H7 (cell line): Measurements from ENCODE around the gene KCNH8. TPM values are rescaled to one million over a fixed set of nuclear protein-coding genes. Genes with fewer than 3 reads are reported as not detected.
"Not testable (repeated sequence)": the region's sequence is repeated elsewhere in the genome, so short reads cannot be mapped to it uniquely, and the experiment has no call there.

Experiments
- DNase-seq: peaks from one replicate; pipeline ENCODE4 v3.0.0; 2012
- H3K27me3 ChIP-seq: 2 replicates; pipeline ENCODE4 v1.6.0; 2011; ENCODE audit warnings: mild to moderate bottlenecking, low read length; ENCODE audit not compliant: control insufficient read depth, insufficient read depth
- H3K36me3 ChIP-seq: replicated peaks from 2 replicates; pipeline ENCODE4 v1.5.1; 2011; ENCODE audit warnings: low read length; ENCODE audit not compliant: control insufficient read depth, insufficient read depth
- H3K4me3 ChIP-seq: 2 replicates; pipeline ENCODE4 v1.5.1; 2011; ENCODE audit warnings: low read depth, mild to moderate bottlenecking, control low read depth, low read length, moderate library complexity; ENCODE audit not compliant: insufficient read depth
- total RNA-seq: library from RNA; depleted of rRNA; stranded (reverse); fragments of >200 nt; shearing (Covaris generic); gene quantifications from 2 replicates; pipeline ENCODE4 v1.2.3, GENCODE V29; 2014

Gene KCNH8
- total RNA-seq, 1 experiment from 2014 or later = 0.55 TPM

- Histone ChIP-seq H3K4me3 (no peak overlapping the region), H3K27me3 (no peaks in the 10 kb centered on the region), H3K36me3 (no peaks in the 10 kb centered on the region)
- no peak for DNase-seq
Observed at GRCh38 chr3:19213603-19214220, 65.4 kb downstream of the KCNH8 start.

GRCh38 chr3:19215427-19215826 is 67.1 kb downstream of the KCNH8 start:
- no peak overlapping the region for H3K4me3 ChIP-seq
- no peaks in the 10 kb centered on the region for H3K27me3 ChIP-seq
- DNase-seq = no peak
- H3K36me3 ChIP-seq = no peaks in the 10 kb centered on the region

- no peaks in the 10 kb centered on the region for H3K27me3 ChIP-seq
- H3K36me3 ChIP-seq = no peaks in the 10 kb centered on the region
Observed at GRCh38 chr3:19216669-19217337, 68.5 kb downstream of the KCNH8 start.

GRCh38 chr3:19220311-19220710 is 72.0 kb downstream of the KCNH8 start:
- H3K36me3 ChIP-seq = no peaks in the 10 kb centered on the region
- DNase-seq = no peak
- no peaks in the 10 kb centered on the region for H3K27me3 ChIP-seq
- no peak overlapping the region for H3K4me3 ChIP-seq

More at GRCh38 chr3:19216669-19217337, 68.5 kb downstream of the KCNH8 start:
- no peak overlapping the region for H3K4me3 ChIP-seq
- no peak for DNase-seq

GRCh38 chr3:19221081-19221480 is 72.8 kb downstream of the KCNH8 start:
- no peak for DNase-seq
- Histone ChIP-seq H3K27me3 (no peaks in the 10 kb centered on the region), H3K4me3 (no peak overlapping the region), H3K36me3 (no peaks in the 10 kb centered on the region)

- DNase-seq = no peak
- H3K4me3 ChIP-seq = no peak overlapping the region
- H3K36me3 ChIP-seq = no peaks in the 10 kb centered on the region
- H3K27me3 ChIP-seq = no peaks in the 10 kb centered on the region
Observed at GRCh38 chr3:19226479-19226878, 78.2 kb downstream of the KCNH8 start.

GRCh38 chr3:19228167-19228566 is 79.9 kb downstream of the KCNH8 start:
- H3K4me3 ChIP-seq = no peak overlapping the region
- no peaks in the 10 kb centered on the region for H3K27me3 ChIP-seq
- no peak for DNase-seq
- no peaks in the 10 kb centered on the region for H3K36me3 ChIP-seq

- DNase-seq = no peak
- H3K36me3 ChIP-seq = no peaks in the 10 kb centered on the region
- no peaks in the 10 kb centered on the region for H3K27me3 ChIP-seq
- H3K4me3 ChIP-seq = no peak overlapping the region
Observed at GRCh38 chr3:19229086-19229485, 80.8 kb downstream of the KCNH8 start.

GRCh38 chr3:19229881-19230280 is 81.6 kb downstream of the KCNH8 start:
- not testable (repeated sequence) for DNase-seq, H3K27me3 ChIP-seq, H3K36me3 ChIP-seq, H3K4me3 ChIP-seq

- Histone ChIP-seq H3K4me3 (no peak overlapping the region), H3K36me3 (no peaks in the 10 kb centered on the region), H3K27me3 (no peaks in the 10 kb centered on the region)
- DNase-seq = no peak
Observed at GRCh38 chr3:19231792-19232461, 83.6 kb downstream of the KCNH8 start.

GRCh38 chr3:19232566-19232965 is 84.3 kb downstream of the KCNH8 start:
- Histone ChIP-seq H3K4me3 (no peak overlapping the region), H3K36me3 (no peaks in the 10 kb centered on the region), H3K27me3 (no peaks in the 10 kb centered on the region)
- DNase-seq = no peak

GRCh38 chr3:19233882-19234784 is 85.8 kb downstream of the KCNH8 start:
- H3K27me3 ChIP-seq, H3K4me3 ChIP-seq, H3K36me3 ChIP-seq: not testable (repeated sequence)
- peak; percentile 23 for DNase-seq

GRCh38 chr3:19248143-19248542 is 99.8 kb downstream of the KCNH8 start:
- Histone ChIP-seq H3K36me3 (no peaks in the 10 kb centered on the region), H3K4me3 (no peak overlapping the region), H3K27me3 (no peaks in the 10 kb centered on the region)
- no peak for DNase-seq

- H3K27me3 ChIP-seq = no peaks in the 10 kb centered on the region
- H3K4me3 ChIP-seq = no peak overlapping the region
- H3K36me3 ChIP-seq = no peaks in the 10 kb centered on the region
- DNase-seq = no peak
Observed at GRCh38 chr3:19248767-19249166, 100.5 kb downstream of the KCNH8 start.
